Coronary artery (tissue), 2 donors: ENCODE measurements around the gene TRPT1.

Experiments used
- DNase-seq: peaks from one replicate; pipeline ENCODE4 v3.0.0-alpha.2; 2017; ENCODE audit warnings: low spot score
- H3K27ac ChIP-seq, 2 donors: fragments of 200-600 bp; sonication (generic); one replicate each; pipeline ENCODE4 v1.5.1; 2016 to 2019
- H3K4me3 ChIP-seq: fragments of 200-600 bp; sonication (generic); 2 replicates; pipeline ENCODE4 v1.5.1; 2016; ENCODE audit warnings: mild to moderate bottlenecking, moderate library complexity
- TF ChIP-seq, protein P1 (sequence below): fragments of 200-600 bp; sonication (generic); IDR thresholded peaks from one replicate; pipeline ENCODE4 v1.5.1; 2019; ENCODE audit warnings: antibody characterized with exemption

TRPT1 gene

DNA sequence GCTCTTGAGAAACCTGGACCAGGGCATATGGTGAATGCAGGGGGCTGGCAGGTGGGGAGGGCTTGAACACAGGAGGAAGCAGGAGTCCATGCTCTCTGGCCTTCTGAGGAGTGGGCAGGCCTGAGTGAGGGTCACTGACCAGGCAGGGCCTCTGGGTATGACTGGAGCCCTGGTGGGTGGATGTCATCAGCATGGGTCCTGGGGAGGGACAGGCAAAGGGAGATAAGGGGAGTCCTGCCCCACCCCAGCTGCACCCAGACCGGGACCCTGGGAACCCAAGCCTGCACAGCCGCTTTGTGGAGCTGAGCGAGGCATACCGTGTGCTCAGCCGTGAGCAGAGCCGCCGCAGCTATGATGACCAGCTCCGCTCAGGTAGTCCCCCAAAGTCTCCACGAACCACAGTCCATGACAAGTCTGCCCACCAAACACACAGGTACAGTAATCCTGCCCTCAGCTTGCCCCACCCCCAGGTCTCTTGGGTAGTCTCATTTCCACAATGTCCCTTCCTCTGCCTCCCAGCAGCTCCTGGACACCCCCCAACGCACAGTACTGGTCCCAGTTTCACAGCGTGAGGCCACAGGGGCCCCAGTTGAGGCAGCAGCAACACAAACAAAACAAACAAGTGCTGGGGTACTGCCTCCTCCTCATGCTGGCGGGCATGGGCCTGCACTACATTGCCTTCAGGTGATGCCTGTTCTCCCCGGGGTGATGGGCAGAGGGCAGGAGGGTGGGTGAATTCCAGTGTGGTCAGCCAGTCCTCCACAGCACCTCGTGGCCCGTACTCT lies 6.4 kb upstream of the TRPT1 start:
- no peak for DNase-seq
- H3K27ac ChIP-seq, result peak overlapping the region in 1 of 2 donors; percentile 20
- TF ChIP-seq, protein P1, sequence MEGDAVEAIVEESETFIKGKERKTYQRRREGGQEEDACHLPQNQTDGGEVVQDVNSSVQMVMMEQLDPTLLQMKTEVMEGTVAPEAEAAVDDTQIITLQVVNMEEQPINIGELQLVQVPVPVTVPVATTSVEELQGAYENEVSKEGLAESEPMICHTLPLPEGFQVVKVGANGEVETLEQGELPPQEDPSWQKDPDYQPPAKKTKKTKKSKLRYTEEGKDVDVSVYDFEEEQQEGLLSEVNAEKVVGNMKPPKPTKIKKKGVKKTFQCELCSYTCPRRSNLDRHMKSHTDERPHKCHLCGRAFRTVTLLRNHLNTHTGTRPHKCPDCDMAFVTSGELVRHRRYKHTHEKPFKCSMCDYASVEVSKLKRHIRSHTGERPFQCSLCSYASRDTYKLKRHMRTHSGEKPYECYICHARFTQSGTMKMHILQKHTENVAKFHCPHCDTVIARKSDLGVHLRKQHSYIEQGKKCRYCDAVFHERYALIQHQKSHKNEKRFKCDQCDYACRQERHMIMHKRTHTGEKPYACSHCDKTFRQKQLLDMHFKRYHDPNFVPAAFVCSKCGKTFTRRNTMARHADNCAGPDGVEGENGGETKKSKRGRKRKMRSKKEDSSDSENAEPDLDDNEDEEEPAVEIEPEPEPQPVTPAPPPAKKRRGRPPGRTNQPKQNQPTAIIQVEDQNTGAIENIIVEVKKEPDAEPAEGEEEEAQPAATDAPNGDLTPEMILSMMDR, result no peak
- no peak overlapping the region for H3K4me3 ChIP-seq

DNA sequence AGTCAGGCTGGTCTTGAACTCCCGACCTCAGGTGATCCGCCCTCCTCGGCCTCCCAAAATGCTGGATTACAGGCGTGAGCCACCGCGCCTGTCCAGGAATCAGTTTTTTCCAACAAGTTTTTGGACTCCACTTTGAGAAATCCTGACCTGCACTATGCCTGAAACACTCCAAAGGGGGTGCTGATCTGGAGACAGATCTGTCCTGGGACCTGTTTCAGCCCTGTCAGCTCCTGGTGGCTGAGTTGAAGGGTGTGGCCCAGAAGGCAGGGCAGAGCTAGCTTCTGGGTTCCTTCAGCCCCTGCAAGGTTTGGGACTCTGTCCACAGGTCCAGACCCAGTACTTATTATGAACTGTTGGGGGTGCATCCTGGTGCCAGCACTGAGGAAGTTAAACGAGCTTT lies 5.6 kb upstream of the TRPT1 start:
- DNase-seq, result no peak
- TF ChIP-seq, protein P1, result no peak
- Histone ChIP-seq H3K4me3 (no peak overlapping the region), H3K27ac (peak overlapping the region in 1 of 2 donors; percentile 5)

DNA sequence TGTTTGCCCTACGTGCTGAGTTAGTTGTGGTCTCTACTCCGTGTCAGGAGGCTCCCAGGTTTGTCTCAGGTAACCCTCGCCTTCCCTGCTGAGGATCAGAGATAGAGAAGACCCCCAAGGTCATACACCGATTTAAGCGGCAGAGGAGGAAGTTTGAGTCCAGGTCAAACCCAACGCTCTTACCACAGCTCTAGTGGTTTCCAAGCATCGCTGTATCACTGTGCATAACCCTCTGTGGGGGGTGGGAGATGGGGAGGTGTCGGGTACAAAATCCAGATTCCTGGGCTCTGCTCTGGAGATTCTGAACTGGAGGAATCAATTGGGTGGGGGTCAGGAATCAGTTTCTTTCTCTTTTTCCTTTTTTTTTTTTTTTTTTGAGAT lies 5.0 kb upstream of the TRPT1 start:
- H3K4me3 ChIP-seq, result peak overlapping the region; percentile 75
- DNase-seq, result no peak
- H3K27ac ChIP-seq, result peak overlapping the region; percentile 93 to 95
- TF ChIP-seq, protein P1, result no peak

DNA sequence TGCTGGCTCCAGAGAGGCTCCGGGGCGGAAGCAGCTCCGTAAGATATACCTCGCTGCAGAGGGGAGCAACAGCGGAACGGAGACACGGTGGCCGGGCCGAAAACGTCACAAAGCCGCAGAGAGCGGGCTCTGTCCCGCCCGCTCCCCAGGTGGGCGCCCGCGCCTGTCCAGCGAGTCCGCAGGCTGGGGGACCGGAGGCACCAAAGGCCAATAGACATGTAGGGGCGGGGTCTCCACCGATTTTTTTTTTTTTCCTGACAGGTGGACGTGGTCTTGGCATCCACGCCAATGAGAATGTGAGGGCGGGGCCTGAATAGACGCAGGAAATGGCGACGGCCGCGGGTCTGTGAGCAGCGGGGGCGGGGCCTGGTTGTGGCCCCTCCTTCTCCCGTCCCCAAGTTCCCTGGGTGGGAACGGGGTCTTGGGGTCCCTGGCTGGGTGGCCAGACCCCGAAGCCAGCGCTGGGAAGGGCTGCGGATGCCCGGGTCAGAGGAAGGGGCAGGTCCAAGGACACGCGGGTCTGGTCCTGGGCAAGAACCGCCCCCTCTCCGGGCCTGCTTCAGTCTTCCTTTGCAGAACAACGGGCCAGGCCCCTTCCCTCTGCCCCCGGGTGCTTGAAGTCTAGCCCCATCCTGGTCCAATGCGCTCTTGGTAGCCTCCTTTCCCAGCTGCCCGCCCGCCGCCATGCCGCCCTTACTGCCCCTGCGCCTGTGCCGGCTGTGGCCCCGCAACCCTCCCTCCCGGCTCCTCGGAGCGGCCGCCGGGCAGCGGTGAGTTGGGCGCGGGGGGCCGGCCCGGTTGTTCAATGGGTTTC lies 4.4 kb upstream of the TRPT1 start, which contains the start of gene DNAJC4:
Gene DNAJC4, plus strand, starts transcription at position 378 of the 814 bp plus-strand sequence. Its CDS starts 307 bp downstream, at position 685.
- Histone ChIP-seq H3K4me3 (peak within 1 kb of the TSS; percentile 75), H3K27ac (peak within 1 kb of the TSS; percentile 93 to 95)
- TF ChIP-seq, protein P1, result no peak
- no peak for DNase-seq

DNA sequence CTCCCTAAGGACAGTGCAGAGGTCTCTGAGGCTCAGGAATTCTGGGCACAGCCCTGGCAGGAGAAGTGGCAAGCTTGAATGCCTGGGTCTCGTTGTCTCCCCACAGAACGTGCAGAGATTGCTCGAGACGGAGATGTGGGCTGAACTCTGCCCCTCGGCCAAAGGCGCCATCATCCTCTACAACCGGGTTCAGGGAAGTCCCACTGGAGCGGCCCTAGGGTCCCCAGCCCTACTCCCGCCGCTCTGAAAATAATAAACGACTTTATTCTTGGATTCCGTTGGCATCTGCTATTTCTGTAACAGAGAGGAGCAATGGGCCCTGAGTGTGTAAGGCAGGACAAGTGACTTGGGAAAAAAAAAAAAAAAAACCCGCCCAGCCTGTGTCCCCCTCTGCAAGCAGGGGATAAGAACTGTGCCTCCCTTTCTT lies 3.8 kb upstream of the TRPT1 start:
- DNase-seq, result no peak
- TF ChIP-seq, protein P1, result no peak
- H3K27ac ChIP-seq, result peak overlapping the region; percentile 93 to 95

DNA sequence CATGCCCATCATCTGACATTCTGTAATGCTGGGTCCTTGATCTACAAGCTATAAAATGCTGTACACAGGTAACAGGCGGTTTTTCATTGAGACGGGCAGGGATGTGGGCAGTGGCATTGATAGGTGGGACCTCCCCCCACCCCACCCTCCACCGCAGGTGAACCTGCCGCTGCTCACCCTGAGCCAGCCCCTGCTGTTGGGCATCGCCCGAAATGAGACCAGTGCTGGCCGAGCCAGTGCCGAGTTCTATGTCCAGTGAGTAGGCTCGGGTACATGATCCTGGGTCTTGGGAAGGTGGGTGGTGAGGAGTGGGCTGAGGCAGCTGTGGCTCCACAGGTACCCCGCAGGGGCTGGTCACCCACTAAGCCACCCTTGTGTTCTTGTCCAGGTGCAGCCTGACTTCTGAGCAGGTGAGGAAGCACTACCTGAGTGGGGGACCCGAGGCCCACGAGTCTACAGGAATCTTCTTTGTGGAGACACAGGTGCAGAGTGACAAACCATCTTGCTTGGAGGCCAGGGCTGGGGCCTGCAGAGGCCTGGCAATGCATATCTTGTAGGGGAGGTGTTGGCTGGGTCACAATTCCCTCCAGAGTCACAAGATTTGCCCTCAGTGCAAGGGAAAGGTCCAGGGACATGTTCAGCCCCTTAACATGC lies 3.2 kb upstream of the TRPT1 start:
- DNase-seq, result no peak
- Histone ChIP-seq H3K4me3 (peak overlapping the region; percentile 75), H3K27ac (peak overlapping the region; percentile 93 to 95)
- TF ChIP-seq, protein P1, result no peak

More for the DNA sequence above, 3.8 kb upstream of the TRPT1 start:
- peak overlapping the region; percentile 75 for H3K4me3 ChIP-seq
